ENCODE data around the gene BTG2. TPM values are rescaled to one million over a fixed set of nuclear protein-coding genes. Genes with fewer than 3 reads are reported as not detected.

Gene BTG2
- total RNA-seq, 1 donor from 2014 or later: 5.3 TPM

DNA sequence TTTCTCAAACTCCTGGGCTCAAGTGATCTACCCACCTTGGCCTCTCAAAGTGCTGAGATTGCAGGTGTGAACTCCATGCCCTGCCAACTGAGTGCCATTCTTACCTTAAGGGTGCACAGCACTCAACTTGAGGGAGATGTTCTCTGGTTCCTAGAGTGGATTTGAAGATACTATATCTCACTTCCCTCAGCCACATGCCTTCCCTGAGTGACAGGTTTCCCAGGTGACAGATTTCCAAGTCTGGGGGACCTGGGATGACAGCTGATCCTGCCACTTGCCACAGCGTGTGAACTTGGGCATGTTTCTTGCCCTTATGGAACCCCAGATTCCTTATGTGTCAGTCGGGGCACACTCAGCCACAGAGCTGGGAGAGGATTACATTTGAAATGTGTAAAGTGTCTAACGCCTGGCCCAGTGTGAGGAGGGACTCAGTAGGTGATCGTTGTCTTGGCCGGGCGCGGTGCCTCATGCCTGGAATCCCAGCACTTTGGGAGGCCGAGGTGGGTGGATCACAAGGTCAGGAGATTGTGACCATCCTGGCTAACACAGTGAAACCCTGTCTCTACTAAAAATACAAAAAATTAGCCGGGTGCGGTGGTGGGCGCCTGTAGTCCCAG is 29.6 kb upstream of the BTG2 start:
- FAIRE-seq (no peak), DNase-seq (ENCODE audit: low spot score in 2 of 2) (no peak)

DNA sequence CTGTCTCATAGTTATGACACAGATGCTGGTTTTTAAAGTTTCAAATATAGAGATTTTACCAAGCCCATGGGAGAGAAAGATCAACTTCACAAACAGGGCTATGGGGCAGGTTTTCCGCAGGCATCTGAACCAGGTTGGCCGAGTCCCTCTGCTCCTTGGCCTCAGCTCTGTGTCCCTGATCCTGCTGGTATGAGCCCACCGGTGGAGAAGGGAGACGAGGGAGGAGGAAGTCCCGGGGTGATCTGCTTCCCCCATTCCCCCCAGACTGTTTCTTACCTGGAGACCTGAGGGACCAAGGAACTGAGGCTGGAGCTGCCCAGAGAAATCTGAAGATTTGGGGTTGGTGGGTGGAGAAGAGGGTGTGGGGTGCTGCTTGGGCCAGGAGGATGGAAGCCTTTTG is 28.9 kb upstream of the BTG2 start:
- DNase-seq (ENCODE audit: low spot score in 2 of 2) (no peak), FAIRE-seq (no peak)

DNA sequence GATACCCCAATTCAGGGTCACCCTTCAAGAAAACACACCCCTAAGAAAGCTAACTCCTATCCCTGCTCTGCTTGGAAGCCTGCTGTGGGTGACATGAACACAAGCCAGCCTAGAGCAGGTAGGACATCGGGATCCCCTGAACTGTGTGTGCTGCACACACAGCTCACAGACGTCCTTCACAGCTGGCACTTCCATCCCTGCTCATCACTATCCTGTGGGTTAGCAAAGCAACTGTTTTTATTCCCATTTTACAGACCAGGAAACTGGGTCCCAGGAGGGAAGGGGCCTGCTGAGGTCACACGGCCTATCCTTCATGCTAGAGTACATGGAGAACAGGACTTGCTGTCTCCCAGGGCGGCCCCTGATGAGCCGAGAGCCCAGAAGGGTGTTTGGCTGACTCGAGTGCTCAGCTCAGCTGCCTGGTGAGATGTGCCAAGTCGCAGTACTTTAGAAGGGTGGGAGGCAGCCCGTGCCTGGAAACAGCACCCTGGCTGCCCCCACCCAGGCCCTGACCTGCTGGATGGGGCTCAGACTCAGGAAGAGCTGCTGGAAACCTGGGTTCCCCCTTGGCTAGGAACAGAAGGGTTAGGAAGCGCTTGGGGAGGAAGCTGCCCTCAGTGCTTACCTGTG is 28.3 kb upstream of the BTG2 start:
- FAIRE-seq: no peak
- DNase-seq (ENCODE audit: low spot score in 2 of 2): no peak

DNA sequence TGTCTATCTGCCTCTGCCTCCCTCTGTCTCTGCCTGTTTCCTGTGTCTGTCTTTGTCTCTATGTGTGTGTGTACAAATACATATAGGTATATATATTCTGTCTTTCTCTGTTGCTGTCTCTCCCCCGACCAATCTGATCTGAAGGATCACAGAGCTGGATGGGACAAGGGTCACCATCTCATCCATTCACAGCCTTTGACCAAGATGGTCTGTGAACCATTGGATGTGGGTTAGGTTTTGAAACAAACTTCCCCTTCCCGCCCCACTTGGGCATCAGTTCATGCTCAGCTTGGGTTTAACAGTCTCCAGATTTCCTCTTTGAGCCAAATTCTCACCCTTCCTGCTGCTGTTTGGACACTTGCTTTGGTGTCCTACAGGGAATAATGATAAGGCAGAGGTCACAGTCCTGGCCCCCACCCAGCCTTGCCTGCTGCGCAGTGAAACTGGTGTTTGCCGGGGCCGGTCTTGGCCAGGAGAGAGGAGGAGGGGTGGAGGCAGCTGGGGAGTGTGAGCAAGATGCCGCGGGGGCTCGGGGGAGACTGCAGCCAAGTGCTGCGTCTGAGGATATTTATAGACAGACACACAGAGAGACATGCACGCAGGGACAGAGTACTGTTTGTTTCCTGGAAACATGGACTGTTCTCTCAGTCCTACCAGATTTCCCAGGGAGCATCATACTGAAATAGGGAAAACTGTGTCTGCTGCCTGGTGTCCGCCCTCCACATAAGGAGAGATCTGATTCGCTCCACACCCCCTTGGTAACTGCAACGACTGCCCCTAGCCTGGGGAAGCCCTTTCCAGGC is 27.0 kb upstream of the BTG2 start:
- FAIRE-seq: no peak
- peak; percentile 49 to 73 for DNase-seq (ENCODE audit: low spot score in 2 of 2)

DNA sequence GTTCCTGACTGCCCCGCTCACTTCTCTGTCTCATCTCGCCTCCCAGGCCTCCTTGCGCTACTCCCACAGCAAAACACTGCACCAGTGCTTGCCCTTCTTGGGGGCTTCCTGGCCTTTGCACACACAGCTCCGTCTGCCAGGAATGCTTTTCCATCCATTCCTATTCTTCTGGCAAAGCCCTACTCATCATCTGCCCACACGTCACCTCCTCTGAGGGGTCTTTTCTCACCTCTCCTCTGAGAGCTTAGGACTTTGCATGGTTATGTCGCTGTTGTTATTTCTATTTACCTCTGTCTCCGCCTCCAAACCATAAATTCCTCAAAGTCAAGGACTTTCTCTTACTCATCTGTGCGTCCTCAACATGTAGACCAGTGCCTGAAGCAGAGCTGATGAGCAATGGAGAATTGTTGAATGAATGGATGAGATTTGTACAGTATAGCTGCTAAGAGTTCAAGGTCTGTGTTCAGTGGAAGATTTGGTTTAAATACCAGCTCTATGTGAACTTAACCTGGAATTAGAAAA is 26.4 kb upstream of the BTG2 start:
- no peak for DNase-seq (ENCODE audit: low spot score in 2 of 2)
- no peak for FAIRE-seq

DNA sequence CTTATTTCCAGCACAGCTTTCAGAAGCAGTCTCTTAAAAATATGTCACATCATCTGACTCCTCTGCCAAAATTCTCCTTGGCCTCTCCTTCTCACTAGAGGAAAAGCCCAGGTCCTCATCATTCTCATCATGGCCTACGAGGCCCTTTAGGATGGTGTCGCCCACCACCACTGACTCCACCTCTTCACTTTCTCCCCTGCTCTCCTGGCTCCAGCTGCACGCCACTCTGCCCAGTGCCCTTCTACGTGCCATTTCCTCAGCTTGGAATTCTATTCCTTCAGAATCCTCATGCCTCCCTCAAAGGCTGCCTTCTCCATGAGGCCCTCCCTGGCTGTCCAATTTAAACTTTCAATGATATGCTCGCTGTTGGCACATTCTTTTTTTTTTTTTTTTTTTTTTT is 25.3 kb upstream of the BTG2 start:
- DNase-seq (ENCODE audit: low spot score in 2 of 2) (no peak), FAIRE-seq (no peak)

DNA sequence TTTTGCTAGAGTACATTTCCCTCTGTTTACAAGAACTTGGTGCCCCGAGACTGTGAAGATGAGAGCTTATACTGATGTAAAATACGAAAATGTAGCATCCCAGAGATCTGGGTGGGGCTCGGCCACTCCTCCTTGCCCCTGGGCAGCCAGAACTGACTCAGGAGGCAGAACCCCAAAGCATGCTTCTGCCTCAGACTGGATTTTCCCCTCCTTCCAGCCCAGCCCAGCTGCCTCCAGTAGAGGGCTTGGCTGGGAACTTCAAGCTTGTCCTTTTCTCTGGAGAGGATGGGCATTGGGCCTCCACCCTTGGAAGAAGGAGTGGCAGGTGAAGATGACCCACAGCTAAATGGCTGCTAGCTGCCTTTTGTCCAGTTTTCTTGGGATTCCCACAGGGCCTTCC is 24.3 kb upstream of the BTG2 start:
- FAIRE-seq (no peak), DNase-seq (ENCODE audit: low spot score in 2 of 2) (no peak)

DNA sequence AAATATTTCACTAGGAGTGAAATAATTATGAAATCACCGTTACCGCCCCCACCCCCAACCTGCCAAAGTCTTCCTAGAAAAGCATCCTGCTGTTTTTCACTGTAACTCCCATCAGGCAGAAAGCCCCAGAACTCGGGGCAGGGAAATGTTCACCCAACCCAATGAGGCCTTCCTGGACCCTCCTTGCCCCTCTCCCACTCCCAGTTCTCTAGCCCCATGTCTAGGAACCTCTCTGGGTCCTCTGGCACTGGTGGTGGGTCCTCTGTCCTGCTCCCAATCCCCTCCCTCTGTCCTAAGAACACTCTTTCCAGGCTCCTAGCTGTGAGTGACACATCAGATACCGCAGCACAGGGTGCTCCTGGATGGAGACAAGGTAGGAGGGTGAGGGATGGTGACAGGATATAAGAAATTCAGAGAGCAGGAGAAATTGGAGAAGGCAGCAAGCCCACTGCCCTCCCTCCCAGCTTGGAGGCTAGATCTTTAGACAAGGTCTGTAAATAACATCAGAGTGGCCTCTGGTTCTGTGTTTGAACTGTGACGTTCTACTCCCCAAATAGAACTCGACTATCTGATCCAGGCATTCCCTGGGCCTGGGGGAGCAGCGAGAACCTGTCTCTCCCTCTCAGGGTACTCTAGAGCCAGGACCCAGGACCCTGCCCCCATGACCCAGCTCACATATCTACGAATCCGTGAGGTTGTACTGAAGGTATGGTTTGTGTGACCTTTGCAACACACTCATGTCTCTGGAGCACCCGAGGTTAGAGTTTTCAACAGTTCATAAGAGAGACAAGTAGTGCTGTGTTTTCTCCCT is 23.3 kb upstream of the BTG2 start:
- DNase-seq (ENCODE audit: low spot score in 2 of 2) (no peak), FAIRE-seq (no peak)

DNA sequence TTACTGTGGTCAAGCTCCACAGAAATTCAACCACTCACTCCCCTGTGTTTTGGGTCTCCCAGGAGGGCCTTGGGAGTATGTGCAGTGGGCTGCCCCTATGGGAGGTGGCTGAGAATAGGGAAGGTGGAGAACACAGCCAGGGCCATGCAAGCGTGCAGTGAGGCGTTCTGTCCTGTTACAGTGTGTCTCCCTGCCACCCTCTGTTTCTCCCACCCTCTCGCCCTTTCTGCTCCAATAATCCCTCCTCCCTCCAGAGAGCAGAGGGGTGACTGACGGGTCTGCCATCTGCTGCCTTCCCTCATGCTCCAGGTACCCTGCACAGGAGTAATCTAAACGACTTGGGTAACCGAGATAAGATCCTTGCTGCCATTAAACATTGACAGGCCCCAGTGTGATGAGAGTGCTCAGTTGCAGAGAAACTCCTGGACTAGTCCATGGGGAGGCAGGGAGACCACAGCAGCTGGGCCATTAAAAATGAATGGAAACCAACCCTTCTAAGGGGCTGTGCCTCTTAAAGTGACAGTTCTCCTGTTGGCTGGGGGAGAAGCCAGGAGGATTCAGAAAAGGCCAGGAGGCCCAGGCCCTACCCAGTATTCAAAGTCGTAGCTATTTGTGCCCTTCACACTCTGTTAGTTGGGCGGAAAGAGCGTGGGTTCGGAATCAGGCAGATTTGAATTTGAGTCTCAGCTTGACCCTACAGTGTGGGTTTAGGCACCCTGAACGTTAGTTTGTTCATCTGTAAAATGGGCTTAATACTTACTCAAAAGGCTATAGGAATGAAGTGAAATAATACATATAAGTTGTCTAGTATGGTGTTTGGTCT is 22.4 kb upstream of the BTG2 start:
- DNase-seq (ENCODE audit: low spot score in 2 of 2) (no peak), FAIRE-seq (no peak)

DNA sequence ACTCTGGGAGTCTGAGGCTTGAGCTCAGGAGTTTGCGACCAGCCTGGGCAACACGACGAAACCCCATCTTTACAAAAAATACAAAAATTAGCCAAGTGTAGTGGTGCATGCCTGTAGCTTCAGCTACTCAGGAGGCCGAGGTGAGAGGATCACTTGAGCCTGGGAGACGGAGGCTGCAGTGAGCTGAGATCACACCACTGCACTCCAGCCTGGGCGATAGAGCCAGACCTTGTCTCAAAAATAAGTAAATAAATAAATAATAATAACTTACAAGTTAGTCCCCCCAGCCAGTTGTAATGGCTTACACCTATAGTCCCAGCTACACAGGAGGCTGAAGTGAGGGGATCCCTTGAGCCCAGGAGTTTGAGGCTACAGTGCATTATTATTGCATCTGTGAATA is 21.7 kb upstream of the BTG2 start:
- DNase-seq (ENCODE audit: low spot score in 2 of 2) (no peak), FAIRE-seq (no peak)

DNA sequence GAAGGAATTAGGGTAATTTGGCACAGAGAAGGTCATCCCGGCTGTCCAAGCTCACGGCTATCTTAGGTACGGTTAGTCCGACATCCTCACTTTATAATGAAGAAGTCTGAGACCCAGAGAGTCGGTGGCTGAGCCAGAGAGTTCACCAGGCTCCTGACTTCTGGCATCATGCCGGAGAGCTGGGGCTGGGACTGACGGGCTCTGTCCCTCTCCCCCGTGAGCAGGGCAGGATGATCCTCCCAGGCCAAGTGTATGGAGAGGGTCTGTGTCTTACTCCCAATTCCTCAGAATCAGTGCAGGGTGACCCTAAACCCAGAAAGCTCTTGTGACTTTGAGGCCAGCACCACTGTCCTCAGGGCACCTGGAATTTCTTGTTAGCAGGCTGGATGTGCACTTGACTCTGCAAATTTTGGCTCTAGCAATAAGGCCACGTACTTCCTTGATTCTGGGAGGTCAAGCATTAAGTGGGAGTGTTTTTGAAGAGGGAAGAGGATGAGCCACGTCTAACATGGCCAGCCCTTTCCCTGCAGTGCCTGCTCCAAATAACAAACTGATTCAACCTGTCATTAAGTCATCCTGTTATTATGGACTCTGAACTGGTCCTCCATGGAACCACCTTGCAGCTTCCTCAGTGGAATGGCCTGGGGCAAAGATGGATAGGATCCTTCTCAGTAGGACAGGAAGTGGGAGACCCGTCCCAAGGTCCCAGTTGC is 20.8 kb upstream of the BTG2 start:
- FAIRE-seq (no peak), DNase-seq (ENCODE audit: low spot score in 2 of 2) (no peak)

DNA sequence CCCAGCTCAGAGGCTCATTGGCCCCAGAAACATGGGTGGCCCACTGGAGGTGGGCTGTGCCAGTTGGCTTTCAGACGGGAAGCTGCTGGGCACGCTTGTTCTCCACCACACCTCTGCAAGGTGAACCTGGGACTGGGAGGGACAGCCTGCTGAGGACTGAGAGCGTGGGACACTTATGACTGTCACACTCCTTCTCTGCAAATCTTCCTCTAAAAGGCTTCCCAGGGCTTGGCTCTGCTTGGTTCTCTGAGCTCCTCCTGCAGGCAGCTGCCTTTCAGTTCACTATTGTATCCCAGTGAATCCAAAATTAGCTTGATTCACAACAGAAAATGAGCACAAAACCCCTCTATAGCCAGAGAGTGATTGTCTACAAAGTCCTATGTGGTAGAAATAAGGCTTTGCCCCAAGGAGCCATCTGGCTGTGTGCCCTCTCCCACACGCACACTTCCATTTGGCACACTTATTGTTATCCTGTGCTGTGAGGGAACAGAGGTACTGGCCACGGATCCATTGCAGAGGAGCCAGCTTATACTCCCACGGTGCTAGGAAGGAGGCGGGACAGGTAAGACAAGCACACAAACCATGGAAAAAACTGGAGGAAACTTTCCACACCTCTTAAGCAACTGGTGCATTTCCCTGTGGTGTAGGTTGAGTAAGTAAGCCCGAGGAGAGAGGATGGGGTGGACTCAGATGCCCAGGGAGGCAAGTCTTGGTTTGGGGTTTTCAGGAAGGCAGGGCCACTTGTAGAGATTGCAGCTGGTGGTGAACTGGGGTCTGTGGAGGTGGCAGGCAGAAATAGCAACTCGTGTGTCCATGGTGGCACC is 18.9 kb upstream of the BTG2 start:
- FAIRE-seq (no peak), DNase-seq (ENCODE audit: low spot score in 2 of 2) (peak in 1 of 2 donors; percentile 33)

DNA sequence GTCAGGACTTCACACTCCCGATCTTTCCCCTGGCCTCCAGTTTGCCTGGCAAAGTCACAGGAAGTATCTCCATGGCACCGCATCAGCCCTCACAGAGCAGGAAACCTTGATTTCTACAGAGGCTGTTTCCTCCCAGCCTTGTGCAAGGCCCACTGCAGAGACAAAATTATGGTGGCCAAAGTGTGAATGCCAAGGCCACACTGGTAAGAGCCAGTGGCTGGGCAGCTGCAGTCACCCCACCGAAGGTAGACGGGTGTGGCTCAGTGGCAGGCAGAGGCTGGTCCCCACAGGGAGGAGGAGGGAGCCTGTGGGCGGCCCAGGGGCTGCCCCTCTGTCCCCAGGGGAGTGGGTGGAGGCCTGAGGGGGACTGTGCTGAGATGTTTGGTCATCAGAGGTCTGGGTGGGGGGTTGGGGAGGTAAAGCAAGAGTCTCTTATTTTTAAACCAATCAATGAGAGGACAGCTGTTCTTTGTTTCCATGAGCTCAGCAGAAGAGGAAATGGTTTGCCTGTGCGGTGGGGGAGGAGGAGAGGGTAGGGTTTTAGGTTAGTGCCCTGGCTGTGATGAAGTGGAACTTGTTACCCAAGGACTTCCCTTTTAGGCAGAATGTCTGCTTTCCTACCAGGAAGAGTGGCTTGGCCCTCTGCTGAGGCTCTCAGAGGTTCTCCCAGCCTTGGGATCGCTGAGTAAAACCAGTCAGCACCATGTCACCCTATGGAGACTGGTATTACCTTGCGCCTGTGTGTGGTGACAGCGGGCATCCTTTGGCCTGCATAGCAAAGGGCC is 18.0 kb upstream of the BTG2 start:
- DNase-seq (ENCODE audit: low spot score in 2 of 2): peak in 1 of 2 donors; percentile 49

DNA sequence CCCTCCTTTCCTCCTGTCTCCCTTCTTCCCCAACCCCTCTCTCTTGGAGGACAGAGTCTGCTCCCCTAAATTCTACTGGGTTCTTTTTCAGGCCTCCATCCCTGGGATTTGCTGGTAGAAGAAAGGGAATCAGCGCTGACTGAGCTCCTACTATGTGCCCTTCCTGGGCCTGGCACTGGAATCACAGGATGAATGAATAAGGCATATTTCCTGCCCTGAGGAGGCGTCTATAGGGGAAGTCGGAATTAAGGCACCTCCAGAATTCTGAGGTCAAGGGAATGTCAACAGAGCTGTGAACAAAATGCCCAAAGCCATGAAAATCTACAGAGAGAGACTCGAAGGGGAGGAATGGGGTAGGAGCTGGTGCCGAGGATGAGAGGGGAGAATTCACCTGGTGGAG is 17.4 kb upstream of the BTG2 start:
- FAIRE-seq: no peak
- DNase-seq (ENCODE audit: low spot score in 2 of 2): no peak

More for the DNA sequence above, 18.0 kb upstream of the BTG2 start:
- no peak for FAIRE-seq

DNA sequence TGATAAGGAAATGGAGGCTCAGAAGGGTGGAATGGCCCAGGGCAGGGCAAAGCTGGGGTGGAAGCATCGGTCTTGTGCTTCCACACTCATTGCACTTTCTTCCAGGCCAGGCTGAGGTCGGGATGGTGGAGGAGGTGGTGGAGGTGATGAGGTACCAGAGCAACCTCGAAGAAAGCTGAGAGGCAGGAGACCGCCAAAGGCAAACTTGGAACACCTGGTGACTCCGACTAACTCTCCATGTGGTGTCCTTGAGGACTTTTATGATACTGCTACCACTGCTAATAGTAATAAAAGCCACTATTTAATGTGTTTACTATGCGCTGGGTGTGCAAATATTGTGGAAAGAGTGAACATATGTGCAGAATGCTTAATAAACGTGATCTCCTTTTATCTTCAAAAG is 16.9 kb upstream of the BTG2 start:
- DNase-seq (ENCODE audit: low spot score in 2 of 2) (no peak), FAIRE-seq (no peak)

DNA sequence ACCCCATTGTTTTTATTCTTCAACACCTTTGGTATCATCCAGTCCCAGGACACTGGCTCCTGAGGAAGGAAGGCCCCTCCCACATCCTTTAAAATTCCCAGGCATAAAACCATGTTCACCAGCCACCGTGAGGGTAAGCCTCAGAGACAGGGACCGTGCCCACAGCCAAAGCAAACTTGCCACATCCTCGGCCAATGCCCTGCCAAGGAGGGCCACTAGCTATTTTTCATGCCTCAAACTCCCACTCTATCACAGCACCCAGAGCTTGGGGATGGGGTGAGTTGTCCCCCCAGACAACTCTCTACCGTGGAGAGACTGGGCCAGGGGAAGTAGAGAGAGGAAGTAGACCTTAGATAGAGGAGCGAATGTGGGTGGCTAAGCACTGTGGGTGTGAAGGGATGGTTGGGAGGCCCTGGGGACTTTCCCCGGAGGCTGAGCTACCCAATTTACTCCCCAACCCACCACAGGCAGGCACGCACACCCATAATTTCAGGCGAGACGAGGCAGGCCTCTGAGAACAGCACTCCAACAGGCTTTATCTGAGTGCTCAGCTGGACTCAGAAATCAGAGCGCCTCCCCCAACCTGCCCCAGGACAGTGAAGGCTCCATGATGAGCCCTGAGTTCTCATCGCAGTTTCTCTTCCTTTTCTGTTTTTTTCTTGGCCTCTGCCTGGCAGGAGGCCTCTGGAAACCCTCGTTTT is 15.9 kb upstream of the BTG2 start:
- FAIRE-seq: no peak

DNA sequence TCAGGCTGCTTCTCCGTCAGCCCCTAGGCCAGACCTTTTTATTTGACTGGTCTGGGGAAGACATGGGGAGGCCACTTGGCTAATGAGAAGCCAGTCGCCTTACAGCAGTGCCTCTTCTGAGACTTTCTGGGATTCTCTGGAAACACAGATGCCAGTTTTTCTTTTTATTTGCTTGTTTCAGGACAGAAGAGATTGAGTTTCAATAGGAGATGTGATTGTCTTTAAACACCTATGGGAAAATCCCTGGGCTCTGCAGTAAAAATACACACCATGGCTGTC is 15.4 kb upstream of the BTG2 start:
- no peak for DNase-seq (ENCODE audit: low spot score in 2 of 2)

More for the DNA sequence above, 15.9 kb upstream of the BTG2 start:
- DNase-seq (ENCODE audit: low spot score in 2 of 2): no peak

More for the DNA sequence above, 15.4 kb upstream of the BTG2 start:
- FAIRE-seq: no peak
